GM23338 (cell line): ENCODE data around the gene ZP2.

Experiments used
- POLR2AphosphoS5 ChIP-seq: IDR thresholded peaks from 2 replicates; pipeline ENCODE4 v1.6.1; 2016; ENCODE audit warnings: antibody characterized with exemption, low read depth
- TF ChIP-seq, protein P1 (sequence below), 2 experiments: fragments of 200-600 bp in 1 of 2; sonication (generic) in 1 of 2; conservative IDR thresholded peaks; 2 replicates each; pipeline versions ENCODE4 v1.5.1 to v1.6.1; 2016 to 2017; ENCODE audit warnings: antibody characterized with exemption in 2 of 2, low read depth in 2 of 2, mild to moderate bottlenecking in 2 of 2, moderate library complexity in 1 of 2
- TF ChIP-seq, protein P2 (sequence below): IDR thresholded peaks from 2 replicates; pipeline ENCODE4 v1.6.1; 2016; ENCODE audit warnings: antibody characterized with exemption

DNA sequence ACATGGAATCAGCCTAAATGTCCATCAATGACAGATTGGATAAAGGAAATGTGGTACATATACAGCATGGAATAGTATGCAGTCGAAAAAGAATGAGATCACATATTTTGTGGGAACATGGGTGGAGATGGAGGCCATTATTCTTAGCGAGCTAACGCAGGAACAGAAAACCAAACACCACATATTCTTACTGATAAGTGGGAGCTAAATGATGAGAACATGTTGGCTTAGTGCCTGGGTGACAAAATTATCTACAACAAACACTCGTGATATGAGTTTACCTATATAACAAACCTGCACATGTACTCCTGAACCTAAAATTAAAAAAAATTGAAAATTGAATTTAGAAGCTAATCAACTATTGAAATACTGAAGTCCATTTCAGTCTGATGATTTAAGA, 28.3 kb upstream of the ZP2 start:
- TF ChIP-seq, protein P1, sequence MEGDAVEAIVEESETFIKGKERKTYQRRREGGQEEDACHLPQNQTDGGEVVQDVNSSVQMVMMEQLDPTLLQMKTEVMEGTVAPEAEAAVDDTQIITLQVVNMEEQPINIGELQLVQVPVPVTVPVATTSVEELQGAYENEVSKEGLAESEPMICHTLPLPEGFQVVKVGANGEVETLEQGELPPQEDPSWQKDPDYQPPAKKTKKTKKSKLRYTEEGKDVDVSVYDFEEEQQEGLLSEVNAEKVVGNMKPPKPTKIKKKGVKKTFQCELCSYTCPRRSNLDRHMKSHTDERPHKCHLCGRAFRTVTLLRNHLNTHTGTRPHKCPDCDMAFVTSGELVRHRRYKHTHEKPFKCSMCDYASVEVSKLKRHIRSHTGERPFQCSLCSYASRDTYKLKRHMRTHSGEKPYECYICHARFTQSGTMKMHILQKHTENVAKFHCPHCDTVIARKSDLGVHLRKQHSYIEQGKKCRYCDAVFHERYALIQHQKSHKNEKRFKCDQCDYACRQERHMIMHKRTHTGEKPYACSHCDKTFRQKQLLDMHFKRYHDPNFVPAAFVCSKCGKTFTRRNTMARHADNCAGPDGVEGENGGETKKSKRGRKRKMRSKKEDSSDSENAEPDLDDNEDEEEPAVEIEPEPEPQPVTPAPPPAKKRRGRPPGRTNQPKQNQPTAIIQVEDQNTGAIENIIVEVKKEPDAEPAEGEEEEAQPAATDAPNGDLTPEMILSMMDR (conservative IDR thresholded peaks at IDR 0.05; ENCODE audit: low read depth in 2 of 2): no peak
- TF ChIP-seq, protein P2, sequence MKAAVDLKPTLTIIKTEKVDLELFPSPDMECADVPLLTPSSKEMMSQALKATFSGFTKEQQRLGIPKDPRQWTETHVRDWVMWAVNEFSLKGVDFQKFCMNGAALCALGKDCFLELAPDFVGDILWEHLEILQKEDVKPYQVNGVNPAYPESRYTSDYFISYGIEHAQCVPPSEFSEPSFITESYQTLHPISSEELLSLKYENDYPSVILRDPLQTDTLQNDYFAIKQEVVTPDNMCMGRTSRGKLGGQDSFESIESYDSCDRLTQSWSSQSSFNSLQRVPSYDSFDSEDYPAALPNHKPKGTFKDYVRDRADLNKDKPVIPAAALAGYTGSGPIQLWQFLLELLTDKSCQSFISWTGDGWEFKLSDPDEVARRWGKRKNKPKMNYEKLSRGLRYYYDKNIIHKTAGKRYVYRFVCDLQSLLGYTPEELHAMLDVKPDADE: no peak
- TF ChIP-seq POLR2AphosphoS5: no peak
